Mesothelial cell of epicardium (in vitro differentiated cells): ENCODE results near the gene SLIT3. TPM values are rescaled to one million over a fixed set of nuclear protein-coding genes. Genes with fewer than 3 reads are reported as not detected.

Source experiments
- DNase-seq, 2 experiments: peaks; one replicate each; pipeline ENCODE4 v3.0.0; 2021; ENCODE audit warnings: low spot score in 2 of 2; ENCODE audit not compliant: unreplicated experiment in 2 of 2
- H3K27ac Mint-ChIP-seq: 2 replicates; pipeline ENCODE4 v1.8.0; 2021; ENCODE audit warnings: mixed read lengths
- H3K27me3 Mint-ChIP-seq: 2 replicates; pipeline ENCODE4 v1.8.0; 2021; ENCODE audit warnings: low read depth, mixed read lengths
- H3K36me3 Mint-ChIP-seq: 2 replicates; pipeline ENCODE4 v1.8.0; 2021; ENCODE audit warnings: mixed read lengths
- H3K4me1 Mint-ChIP-seq: 2 replicates; pipeline ENCODE4 v1.8.0; 2021; ENCODE audit warnings: mixed read lengths
- H3K4me3 Mint-ChIP-seq: 2 replicates; pipeline ENCODE4 v1.8.0; 2021; ENCODE audit warnings: mild to moderate bottlenecking, moderate library complexity, mixed read lengths
- H3K9me3 Mint-ChIP-seq: 2 replicates; pipeline ENCODE4 v1.8.0; 2021; ENCODE audit warnings: mixed read lengths
- CTCF ChIP-seq: fragments of 200-600 bp; sonication (generic); IDR thresholded peaks from one replicate; pipeline ENCODE4 v1.5.0; 2021; ENCODE audit warnings: antibody characterized with exemption; ENCODE audit not compliant: unreplicated experiment
- total RNA-seq: library from RNA; stranded (reverse); gene quantifications from 3 replicates; pipeline ENCODE4 v1.2.1, GENCODE V29; 2021

SLIT3 gene
- total RNA-seq, 1 donor from 2014 or later, result 65.1 TPM

- H3K27me3 Mint-ChIP-seq, result peaks cover 31% of the 10 kb centered on the region
- peaks cover 34% of the 10 kb centered on the region for H3K4me1 Mint-ChIP-seq
- no peak overlapping the region for H3K4me3 Mint-ChIP-seq
- TF ChIP-seq CTCF, result no peak
- H3K36me3 Mint-ChIP-seq, result peaks cover 16% of the 10 kb centered on the region
- no peak overlapping the region for H3K27ac Mint-ChIP-seq
- DNase-seq, result no peak
- H3K9me3 Mint-ChIP-seq, result no peaks in the 10 kb centered on the region
These were observed 483.3 kb downstream of the SLIT3 start for GRCh38 chr5:168817591-168817990.

DNA sequence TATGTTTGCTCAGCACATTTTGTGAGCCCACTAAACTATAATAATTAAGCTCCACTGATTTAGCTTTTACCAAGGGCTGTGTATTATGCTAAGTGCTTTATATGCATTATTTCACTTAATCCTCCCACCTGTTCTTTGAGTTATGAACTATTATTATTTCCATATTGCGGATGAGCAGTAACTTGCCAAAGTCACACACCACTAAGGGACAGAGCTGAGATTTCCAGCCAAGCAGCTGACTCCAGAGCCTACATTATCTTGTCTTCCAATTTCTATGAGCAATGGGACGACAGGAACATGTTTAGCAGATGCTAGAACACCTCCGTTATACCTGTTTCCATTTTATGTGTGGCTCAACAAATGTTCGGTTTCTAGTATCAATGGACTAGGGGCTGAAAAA, 484.3 kb downstream of the SLIT3 start:
- Mint-ChIP-seq H3K9me3 (no peaks in the 10 kb centered on the region), H3K27me3 (peaks cover 31% of the 10 kb centered on the region), H3K4me3 (no peak overlapping the region), H3K27ac (no peak overlapping the region), H3K36me3 (peaks cover 16% of the 10 kb centered on the region), H3K4me1 (peaks cover 27% of the 10 kb centered on the region)
- no peak for TF ChIP-seq CTCF
- DNase-seq, result no peak

DNA sequence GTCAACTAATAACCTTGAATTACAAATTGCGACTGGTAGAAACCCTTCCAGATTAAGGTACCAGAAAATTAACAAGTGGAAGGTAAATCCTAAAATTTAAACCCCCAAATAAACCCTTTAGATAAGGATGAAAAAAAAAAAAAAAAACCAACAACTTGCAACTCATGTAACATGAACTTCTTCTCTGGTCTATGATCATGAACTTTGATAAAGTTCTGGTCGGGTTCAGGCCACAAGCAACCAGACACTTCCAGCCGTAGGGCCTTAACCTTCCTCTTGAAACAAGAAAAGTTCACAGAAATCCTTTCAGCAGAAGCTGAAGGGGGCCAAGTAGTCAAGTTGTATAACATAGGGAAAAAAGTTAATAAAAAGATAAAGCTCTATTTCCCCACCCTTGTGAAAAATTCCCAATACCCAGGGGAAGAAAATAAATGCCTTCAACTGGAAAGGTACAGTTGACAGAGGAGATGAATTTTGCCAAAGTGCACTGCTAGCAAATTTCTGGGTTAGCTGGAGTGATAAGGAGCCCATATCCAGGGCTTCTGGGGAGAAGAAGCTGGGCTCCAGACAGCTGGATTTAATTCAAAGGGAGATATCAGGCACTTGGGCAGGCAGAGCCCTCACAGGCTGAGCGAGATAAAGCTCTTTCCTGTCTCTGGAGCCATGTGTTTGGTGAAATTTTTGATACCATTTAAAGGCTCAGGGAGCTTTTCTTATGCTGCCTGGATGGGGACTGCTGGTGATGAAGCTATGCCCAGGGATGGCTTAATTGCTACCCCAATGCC, 487.6 kb downstream of the SLIT3 start:
- H3K27ac Mint-ChIP-seq, result peak overlapping the region; percentile 57
- no peaks in the 10 kb centered on the region for H3K9me3 Mint-ChIP-seq
- H3K36me3 Mint-ChIP-seq, result peaks cover 14% of the 10 kb centered on the region
- peaks cover 47% of the 10 kb centered on the region for H3K27me3 Mint-ChIP-seq
- no peak overlapping the region for H3K4me3 Mint-ChIP-seq
- peaks cover 9% of the 10 kb centered on the region for H3K4me1 Mint-ChIP-seq
- no peak for DNase-seq
- no peak for TF ChIP-seq CTCF

GRCh38 chr5:168810641-168811040, 490.3 kb downstream of the SLIT3 start:
- peaks cover 12% of the 10 kb centered on the region for H3K36me3 Mint-ChIP-seq
- DNase-seq, result no peak
- H3K27me3 Mint-ChIP-seq, result peaks cover 34% of the 10 kb centered on the region
- TF ChIP-seq CTCF, result no peak
- no peak overlapping the region for H3K27ac Mint-ChIP-seq
- H3K4me1 Mint-ChIP-seq, result peaks cover 7% of the 10 kb centered on the region
- no peak overlapping the region for H3K4me3 Mint-ChIP-seq
- no peaks in the 10 kb centered on the region for H3K9me3 Mint-ChIP-seq

DNA sequence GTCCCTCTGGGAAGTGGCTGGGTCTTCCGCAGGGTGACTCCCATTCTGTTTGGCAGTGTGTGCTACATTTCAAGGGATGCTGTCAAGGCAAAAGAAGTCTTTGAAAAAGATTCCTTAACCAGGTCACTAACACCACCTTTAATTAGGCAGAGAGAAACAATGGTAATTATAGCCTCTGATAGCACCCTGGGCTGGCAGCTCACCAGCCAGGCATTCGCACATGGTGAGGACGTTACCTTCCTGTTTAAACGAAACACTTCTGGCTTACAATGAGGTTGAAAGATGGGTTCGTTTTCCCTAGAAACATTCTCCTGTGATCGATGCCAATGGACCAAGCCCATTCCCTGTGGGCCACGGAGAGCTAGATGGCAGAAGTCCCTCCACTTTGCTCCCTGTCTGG, 491.7 kb downstream of the SLIT3 start:
- no peak overlapping the region for H3K4me3 Mint-ChIP-seq
- no peak for TF ChIP-seq CTCF
- no peaks in the 10 kb centered on the region for H3K9me3 Mint-ChIP-seq
- H3K27me3 Mint-ChIP-seq, result peaks cover 39% of the 10 kb centered on the region
- no peak overlapping the region for H3K27ac Mint-ChIP-seq
- H3K4me1 Mint-ChIP-seq, result peaks cover 7% of the 10 kb centered on the region
- no peak for DNase-seq
- H3K36me3 Mint-ChIP-seq, result peaks cover 15% of the 10 kb centered on the region
